HS-27A (cell line): ENCODE results near the gene LCAT.
"Not testable (repeated sequence)": the region's sequence is repeated elsewhere in the genome, so short reads cannot be mapped to it uniquely, and the experiment has no call there.

ENCODE experiments used
- DNase-seq: peaks from one replicate; pipeline ENCODE4 v3.0.0-alpha.2; 2012; ENCODE audit warnings: low read depth, missing footprints

The LCAT gene, protein sequence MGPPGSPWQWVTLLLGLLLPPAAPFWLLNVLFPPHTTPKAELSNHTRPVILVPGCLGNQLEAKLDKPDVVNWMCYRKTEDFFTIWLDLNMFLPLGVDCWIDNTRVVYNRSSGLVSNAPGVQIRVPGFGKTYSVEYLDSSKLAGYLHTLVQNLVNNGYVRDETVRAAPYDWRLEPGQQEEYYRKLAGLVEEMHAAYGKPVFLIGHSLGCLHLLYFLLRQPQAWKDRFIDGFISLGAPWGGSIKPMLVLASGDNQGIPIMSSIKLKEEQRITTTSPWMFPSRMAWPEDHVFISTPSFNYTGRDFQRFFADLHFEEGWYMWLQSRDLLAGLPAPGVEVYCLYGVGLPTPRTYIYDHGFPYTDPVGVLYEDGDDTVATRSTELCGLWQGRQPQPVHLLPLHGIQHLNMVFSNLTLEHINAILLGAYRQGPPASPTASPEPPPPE

DNA sequence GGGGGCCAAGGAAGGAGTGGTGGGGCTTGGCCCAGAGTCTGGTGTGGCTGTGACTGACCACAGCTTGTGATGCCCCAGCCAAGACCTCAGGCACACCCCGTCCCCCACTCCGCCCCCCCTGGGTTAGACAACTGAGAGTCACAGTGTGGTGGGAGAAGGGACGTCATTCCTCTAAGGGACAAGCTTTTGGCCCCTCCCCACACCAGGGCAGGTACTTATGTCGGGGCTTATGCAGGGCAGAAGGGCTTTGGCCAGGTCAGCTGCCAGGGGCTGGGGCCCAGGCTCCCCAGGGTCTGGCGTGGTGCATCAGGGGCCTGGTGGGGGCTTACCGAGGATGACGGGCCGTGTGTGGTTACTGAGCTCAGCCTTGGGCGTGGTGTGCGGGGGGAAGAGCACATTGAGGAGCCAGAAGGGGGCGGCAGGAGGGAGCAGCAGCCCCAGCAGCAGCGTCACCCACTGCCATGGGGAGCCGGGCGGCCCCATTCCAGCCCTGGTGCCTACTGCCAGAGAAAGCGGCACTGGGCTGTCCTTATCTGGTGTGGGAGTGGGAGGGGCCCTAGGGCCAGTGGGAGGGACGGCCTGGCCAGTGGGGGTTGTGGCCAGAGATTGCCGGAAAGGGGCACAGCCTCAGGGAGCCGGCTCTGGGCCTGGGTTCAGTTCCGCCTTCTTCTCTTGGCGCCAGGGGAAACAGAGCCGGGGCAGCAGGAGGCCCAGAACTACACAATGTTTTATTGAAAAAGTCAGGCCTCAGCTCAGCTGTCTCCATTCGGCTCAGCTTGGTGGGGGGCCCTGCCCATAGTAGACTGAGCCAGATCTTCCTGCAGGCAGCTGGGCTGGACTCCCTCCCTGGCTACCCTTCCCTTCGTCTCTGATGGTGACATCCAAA is at the start of gene LCAT:
Gene LCAT, minus strand, starts transcription at position 502 of the 886 bp plus-strand sequence. Its CDS starts 19 bp downstream, at position 483.
- no peak for DNase-seq

DNA sequence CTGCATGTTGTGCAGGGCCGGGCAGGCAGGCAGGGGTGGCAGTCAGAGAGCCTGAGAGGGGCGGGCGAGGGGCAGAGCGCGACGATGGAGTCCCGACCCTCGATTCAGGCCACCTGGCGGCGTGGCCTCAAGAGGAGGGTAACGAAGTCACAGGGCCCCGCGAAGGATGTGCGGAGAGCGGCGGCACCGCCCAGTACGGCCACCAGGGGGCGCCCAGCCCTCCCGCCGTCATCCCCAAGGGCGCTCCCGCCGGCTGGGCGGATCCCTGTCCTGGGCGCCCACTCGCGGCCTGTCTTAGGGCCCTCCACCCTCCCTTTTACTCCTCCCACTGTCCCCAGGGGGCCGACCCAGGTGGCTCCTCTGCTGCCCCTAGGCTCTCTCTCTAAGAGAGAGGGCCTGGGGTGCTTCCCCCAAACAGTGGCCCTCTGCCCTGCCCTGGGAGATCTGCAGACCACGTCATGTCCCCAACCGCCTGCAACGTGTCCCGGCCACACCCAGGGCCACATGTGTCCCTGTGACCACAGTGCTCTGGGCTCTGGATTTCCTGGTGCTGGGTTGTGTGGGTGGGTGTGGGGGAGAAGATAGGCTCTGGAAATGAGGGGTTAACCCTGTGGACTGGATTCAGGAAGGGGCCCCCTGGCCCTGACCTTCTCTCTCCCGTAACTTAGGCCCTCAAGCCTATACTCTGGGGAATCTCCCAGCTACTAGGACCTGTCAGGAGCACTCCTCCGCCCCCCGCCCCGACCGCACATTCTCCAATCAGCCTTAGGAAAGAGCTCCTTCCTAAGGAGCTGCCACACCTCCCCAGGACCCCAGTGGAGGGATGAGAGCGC is 49.5 kb upstream of the LCAT start:
- no peak for DNase-seq

DNA sequence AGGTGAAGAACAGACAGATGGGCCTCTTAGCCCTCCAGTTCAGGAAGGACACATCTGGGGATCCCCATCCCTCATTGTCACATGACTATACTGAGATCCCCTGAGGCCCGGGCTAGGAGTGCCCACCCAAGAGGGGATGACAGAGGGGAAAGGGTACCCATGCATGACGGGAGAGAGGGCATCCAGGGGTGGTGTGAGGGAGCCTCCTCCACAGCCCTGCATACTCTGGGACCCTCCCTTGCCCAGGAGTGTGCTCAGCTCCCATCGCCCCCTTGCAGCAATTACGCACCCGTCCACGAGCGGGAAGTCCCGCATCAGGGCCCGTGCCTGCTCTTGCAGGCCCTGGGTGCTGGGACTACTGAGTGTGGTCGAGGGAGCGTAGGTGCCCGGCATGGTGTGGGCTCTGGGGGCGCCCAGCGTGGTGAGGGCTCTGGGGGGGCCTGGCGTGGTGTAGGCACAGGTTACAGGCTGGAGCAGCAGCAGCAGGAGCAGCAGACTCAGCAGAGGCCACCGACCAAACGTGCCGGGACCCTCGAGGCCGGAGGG is 48.8 kb upstream of the LCAT start:
- no peak for DNase-seq

DNA sequence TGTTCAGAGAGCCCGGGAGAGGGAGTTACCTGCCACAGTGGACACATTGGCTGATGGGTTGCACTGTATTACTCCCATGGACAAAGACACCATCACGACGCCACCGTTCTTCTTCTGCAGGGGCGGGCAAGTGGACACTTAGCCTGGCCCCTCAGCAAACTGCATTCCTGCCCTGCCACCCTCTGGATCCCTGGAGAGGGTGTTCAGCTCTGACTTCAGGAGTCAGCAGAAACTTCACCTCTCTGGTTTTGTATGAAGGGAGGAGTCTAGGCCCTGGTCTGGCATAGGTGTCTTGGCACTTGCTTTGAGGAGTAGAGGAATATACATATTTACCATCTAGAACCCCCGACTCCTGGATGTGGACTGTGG is 46.1 kb upstream of the LCAT start:
- DNase-seq = no peak

DNA sequence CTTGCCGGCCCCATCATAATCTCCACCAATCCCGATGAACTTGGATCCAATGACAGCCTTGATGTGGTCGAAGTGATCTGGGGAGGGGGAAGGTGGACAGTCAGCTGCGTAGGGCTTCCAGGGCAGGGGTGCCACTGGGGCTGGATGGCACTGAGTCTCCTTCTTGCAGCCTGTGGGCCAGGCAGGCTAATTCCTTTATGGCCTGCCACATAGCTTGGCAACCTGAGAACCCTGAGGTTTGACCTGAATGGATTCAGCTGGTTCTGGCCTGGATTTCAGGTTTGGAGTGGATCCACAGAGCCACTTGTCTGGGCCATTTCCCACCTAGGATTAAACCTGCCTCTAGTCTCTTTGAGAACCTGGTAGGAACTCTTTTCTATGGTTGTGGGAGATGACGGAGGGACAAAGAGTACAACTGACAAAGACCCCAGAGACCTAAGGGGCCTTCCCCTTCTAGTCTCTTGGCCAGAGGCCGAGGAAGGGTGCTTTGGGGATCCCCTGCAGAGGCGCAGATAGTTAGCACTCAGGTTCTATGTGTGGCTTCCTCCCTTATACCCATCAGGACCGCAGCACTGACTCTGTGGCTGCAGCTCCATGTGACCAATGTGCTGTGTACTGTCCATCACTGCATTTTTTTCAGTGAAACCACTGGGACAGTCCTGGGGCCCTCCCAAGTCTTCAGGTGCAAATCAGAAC is 45.5 kb upstream of the LCAT start:
- no peak for DNase-seq

DNA sequence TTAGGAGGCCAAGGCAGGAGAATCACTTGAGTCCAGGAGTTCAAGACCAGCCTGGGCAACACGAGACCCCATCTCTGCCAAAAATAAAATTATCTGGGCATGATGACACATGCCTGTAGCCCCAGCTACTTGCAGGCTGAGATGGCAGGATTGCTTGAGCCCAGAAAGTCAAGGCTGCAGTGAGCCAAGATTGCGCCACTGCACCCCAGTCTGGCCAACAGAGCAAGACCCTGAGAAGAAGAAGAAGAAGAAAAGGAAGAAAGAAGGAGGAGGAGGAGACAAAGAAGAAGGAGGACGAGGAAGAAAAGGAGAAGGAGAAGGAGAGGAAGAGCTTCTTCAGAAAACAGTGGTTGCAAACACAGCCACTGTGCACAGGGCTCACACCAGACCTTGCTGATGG is 44.8 kb upstream of the LCAT start:
- DNase-seq = no peak

DNA sequence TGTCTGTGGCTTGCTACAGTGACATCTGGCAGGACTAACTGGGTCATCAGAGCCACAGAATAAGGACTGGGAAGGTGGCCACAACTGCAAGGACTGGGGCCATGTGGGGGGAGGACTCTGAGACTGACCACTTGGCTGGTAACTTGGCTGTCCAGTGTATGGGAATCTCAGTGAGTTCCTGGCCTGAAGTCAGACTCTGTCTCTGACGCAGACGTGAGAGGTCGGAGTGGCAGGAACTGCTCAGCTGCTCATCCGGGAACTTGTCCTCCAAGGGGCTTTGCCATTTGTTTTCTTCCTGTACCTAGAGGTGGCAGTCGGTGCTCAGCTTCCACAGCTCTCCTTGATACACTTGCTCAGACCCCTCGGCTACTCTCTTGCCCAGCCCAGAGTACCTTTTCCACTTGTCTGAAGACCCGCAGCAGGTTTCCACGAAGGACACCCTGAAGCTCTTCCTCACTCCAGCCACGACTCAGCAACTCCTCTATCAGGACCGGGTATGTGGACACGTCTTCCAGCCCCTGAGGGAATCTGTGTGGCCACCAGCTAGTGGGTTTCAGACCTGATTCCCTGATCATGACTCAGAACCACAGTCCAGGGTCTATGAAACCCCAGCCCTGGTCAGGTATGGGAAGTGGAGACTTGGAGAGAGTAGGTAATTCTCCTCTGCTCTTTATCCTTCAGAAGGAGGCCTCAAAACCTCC is 43.7 kb upstream of the LCAT start:
- DNase-seq = no peak

DNA sequence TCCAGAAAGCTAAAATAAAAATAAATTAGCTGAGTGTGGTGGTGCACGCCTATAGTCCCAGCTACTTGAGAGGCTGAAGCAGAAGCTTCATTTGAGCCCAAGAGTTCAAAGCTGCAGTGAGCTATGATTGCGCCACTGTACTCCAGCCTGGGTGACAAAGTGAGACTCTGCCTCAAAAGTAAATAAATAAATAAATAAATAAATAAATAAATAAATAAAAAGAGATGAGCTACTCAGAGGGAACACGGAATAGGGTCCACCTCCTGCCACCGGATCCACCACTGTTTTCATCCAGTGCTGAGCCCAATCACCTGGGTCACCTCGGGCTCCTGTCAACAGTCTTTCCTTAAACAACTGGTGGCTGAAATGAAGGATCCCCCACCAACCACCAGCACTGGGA is 43.0 kb upstream of the LCAT start:
- no peak for DNase-seq

DNA sequence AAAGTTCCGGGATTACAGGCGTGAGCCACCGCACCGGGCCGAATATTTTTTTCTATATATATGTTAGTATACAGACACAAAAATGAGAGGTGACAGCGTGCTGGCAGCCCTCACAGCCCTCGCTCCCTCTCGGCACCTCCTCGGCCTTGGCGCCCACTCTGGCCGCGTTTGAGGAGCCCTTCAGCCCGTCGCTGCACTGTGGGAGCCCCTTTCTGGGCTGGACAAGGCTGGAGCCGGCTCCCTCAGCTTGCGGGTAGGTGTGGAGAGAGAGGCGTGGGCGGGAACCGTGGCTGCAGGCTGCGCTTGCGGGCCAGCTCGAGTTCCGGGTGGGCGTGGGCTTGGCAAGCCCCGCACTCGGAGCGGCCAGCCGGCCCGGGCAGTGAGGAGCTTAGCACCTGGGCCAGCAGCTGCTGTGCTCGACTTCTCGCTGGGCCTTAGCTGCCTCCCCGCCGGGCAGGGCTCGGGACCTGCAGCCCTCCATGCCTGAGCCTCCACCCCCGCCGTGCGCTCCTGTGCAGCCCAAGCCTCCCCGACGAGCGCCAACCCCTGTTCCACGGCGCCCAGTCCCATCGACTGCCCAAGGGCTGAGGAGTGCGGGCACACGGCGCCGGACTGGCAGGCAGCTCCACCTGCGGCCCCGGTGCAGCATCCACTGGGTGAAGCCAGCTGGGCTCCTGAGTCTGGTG is 38.2 kb upstream of the LCAT start:
- DNase-seq = no peak

DNA sequence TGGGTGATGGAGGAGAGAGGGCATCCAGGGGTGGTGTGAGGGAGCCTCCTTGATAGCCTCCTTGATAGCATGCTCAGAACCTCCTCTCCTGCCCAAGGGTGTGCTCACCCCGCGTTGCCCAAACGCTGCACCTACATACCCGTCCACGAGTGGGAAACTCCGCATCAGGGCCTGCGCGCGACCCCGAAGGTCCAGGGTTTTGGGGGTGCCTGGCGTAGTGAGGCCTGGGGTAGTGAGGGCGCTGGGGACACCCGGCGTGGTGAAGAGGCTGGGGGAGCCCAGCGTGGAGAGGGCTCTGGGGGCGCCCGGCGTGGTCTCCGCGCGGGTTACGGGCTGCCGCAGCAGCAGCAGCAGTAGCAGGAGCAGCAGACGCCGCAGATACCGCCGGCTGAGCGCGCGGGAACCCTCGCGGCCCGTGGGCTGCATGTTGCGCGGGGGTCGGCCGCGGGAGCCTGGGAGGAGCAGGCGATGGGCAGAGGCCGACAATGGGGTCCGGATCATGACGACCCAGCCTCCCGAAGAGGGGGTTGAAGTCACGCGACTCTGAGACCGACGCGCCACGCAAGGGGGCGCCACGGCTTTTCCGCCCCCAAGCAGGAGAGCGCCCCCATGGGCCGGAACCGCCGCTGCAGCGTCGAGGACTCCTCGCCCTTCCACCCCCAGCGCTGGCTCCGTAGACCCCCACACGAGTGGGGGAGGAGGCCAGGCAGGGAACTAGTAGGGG is 36.2 kb upstream of the LCAT start, which contains the start of gene DPEP3:
Gene DPEP3, minus strand, starts transcription at position 545 of the 724 bp plus-strand sequence. Its CDS starts 119 bp downstream, at position 426.
- DNase-seq = no peak

DNA sequence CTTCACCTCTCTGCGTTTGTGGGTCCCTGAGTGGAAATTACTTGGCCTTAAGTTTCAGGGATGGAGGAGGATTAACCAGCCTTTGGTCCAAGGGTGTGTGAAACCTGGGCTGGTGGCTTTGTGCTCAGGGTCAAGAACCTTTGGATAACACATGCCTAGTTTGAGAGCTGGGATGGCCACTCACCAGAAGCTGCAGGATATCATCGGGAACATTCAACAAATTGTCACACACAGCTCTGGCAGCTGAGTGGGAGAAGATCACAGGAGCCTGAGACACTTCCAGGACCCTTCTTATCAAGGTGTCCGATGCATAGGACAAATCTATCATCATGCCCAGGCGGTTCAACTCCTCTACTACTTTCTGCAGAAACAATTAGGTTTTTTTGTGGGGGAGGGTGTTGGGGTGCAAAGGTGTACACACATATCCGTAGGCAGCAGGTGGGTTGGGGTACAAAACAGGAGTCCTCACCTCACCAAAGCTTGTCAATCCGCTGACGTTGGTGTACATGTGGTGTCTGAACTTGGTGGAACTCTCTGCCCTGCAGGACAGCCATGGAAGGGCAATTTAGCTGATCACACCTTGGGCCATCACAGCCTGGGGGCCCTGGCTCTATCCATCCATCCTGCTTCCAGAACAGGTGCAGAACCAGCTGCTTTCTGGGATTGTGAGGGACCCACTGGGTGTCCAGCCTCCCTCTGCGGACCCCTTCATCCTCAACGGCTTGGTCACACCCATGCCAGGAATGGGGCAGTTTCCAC is 33.7 kb upstream of the LCAT start:
- DNase-seq = no peak

DNA sequence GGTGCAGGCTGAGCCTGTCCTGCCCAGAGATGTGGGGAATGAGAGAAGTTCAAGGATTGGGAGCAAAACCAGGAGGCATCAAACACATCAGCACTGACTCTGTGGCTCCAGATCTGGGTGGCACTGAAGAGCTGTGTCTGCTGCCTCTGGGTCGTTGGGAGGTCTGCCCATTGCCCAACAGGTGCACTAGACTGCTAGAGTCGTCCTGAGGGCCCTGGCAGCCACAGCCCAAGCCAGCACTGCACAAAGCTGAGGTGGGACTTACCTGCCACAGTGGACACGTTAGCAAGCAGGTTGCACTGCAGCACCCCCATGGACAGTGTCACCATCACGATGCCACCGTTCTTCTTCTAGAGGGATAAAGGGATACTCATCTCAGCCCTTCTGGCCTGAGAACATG is 33.1 kb upstream of the LCAT start:
- DNase-seq = no peak

DNA sequence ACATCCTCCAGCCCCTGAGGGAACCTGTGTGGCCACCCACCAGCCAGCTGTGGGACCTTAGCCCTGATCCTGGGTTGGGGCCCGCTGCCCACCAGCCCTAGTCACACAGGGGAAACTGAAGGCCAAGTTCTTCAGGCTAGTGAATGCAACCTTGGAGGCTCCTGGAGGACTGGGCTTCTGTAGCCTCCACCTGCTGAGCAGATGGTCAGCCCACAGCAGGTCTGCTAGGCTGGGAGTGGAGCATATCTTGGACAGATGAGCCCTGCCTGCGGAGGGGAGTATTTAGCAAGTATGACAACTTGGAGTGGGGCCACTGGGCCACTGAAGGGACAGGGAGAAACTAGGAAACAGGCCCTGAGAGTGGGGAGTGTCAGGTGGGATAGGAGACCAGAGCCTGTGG is 32.3 kb upstream of the LCAT start:
- DNase-seq = no peak

DNA sequence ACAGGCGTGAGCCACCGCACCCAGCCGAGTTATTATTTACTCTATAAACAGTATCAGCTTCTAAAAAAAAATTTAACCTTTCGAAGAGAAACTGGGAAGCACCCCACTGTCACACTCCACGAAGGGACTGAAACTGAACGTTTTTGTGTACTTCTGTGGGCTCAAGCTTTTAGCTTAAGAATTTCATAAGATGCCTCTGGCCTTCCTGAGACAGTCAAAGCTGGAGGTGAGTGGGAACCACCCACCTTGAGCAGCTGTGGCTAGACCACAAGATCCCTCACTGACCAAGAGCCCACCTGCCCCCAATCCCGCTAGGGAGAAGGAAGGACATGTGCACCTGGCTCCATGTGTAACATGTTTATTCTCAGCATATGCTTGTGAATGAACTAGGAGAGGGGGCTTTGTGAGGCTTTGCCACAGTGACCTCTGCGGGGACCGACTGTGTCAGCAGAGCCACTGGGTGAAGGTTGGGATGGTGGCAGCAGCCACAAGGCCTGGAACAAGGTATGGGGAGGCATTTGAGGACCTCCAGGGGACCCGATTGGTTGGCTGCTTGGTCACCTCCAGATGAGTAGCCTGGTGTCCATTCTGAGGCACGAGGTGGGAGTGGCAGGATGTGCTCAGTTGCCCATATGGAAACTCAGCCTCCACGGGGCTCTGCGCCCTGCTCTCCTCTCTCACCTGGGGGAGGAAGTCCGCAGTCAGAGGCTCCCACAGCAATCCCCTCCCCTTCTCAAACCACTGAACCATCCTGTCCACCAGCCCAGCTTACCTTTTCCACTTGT is 31.6 kb upstream of the LCAT start:
- DNase-seq = no peak

DNA sequence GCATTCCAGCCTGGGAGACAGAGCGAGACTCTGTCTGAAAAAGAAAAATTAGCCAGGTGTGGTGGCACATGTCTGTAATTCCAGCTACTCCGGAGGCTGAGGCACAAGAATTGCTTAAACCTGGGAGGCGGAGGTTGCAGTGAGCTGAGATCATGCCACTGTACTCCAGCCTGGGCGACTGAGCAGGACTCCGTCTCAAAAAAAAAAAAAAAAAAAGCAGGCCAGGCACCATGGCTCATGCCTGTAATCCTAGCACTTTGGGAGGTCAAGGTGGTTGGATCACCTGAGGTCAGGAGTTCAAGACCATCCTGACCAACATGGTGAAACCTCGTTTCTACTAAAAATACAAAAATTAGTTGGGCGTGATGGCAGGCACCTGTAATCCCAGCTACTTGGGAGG is 28.4 kb upstream of the LCAT start:
- DNase-seq = not testable (repeated sequence)

DNA sequence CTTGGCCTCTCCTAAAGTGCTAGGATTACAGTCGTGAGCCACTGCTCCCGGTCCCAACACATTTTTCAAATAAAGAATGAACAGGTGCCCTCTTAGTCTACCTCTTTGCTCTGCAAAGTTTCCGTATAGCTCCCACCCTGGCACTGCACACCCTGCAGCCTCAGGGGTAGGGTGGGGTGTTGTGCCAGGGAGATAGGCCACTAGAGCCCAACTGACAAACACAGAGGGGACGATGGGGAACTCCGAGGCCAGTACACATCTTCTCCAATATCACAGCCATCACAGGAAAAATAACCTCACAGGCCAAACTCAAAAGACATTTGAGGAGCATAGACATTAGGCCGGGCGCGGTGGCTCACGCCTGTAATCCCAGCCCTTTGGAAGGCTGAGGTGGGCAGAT is 27.2 kb upstream of the LCAT start:
- DNase-seq = no peak

DNA sequence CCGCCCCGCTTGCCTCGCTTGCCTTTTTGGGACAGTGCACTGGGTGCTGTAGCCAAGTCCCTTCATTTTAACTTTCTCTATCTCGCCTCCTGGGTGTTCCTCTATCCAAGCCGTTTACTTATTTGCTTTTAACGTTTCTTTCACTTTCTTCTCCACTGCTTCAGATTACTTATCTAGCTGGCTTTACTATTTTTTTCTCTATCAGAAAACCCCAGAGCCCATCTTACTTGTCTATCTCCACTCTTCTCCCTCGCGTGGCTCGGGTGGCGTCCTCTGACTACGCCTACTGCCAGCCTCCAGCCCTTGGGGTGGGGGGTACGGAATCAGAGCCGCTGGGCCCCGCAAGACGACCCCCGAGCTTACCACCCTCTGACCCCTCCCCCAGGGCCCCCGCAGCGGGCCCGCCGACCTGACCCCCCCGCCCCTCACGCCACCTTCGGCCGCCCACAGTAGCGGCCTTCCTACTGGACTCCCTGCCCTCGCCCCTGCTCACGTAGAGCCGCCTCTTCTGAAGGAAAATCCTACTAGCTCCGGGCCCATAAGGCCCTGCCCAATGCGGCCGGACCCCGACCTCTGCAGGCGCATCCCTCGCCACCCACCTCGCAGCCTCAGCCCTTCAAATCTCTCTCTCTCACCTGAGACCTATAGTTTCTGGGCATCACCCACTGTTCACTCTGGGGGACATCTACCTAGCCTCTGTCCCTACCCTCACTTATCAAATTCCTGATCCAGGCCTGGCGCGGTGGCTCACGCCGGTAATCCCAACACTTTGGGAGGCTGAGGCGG is 25.5 kb upstream of the LCAT start:
- DNase-seq = no peak
